HepG2 (cell line): ENCODE data around the gene TBXA2R. TPM values are rescaled to one million over a fixed set of nuclear protein-coding genes. Genes with fewer than 3 reads are reported as not detected.

ENCODE experiments used
- ATAC-seq: fragments of 200-7000 bp; cut with Tn5 transposase; 3 replicates; pipeline ENCODE4 v1.9.1; 2020; ENCODE audit warnings: mild to moderate bottlenecking, moderate library complexity
- BruUV-seq: library from RNA; stranded (reverse); fragments of 400-500 nt; replicated peaks from 2 replicates; lab custom pipeline; 2021; lab: Mats Ljungman, UMichigan
- CTCF ChIA-PET: fragments of 300-600 bp; formaldehyde crosslinking; extraction: SDS; loops from one replicate; lab custom pipeline; 2021; ENCODE audit warnings: low total read pairs, inconsistent platforms, low intra/inter-chr PET ratio; lab: Yijun Ruan, JAX
- POLR2A ChIA-PET: fragments of 350-600 bp; sonication (Branson Sonifier 250); formaldehyde crosslinking; loops from one replicate; lab custom pipeline; 2020; ENCODE audit warnings: antibody characterized with exemption, inconsistent platforms; lab: Yijun Ruan, JAX
- DNase-seq: peaks from one replicate; pipeline ENCODE4 v3.0.0-alpha.2; 2015; ENCODE audit warnings: low spot score
- FAIRE-seq: peaks from 3 replicates; lab custom pipeline; 2011; peaks lifted over from hg19 to GRCh38; lab: Jason Lieb, UNC
- H2AFZ ChIP-seq: one replicate; pipeline ENCODE4 v1.6.1; 2011; ENCODE audit warnings: low read length, inconsistent platforms
- H3K27ac ChIP-seq: fragments of 300-600 bp; 3 replicates; pipeline ENCODE4 v1.8.0; 2011; ENCODE audit warnings: mixed run types, mild to moderate bottlenecking, mixed read lengths, low read length, inconsistent platforms; ENCODE audit not compliant: insufficient read depth; ENCODE audit errors: extremely low read length
- H3K27me3 ChIP-seq, 2 experiments: fragments of 200-600 bp in 1 of 2; 2 replicates in 1 of 2; 3 replicates in 1 of 2; pipeline versions ENCODE4 v1.6.0 to v1.8.0; 2011; ENCODE audit warnings: low read length in 2 of 2, mild to moderate bottlenecking in 2 of 2, moderate library complexity in 2 of 2, inconsistent platforms in 1 of 2; ENCODE audit not compliant: insufficient read depth in 2 of 2, control insufficient read depth in 1 of 2
- H3K36me3 ChIP-seq, 2 experiments: fragments of 200-600 bp in 1 of 2; replicated peaks in 1 of 2; 2 replicates in 1 of 2; 3 replicates in 1 of 2; pipeline versions ENCODE4 v1.5.1 to v1.8.0; 2011; ENCODE audit warnings: low read length in 2 of 2, inconsistent platforms in 1 of 2; ENCODE audit not compliant: insufficient read depth in 2 of 2, control insufficient read depth in 1 of 2
- H3K4me1 ChIP-seq: 2 replicates; pipeline ENCODE4 v1.5.1; 2012; ENCODE audit warnings: low read length, inconsistent platforms; ENCODE audit not compliant: insufficient read depth
- H3K4me2 ChIP-seq: 2 replicates; pipeline ENCODE4 v1.6.0; 2011; ENCODE audit warnings: low read depth, low read length, inconsistent platforms
- H3K4me3 ChIP-seq, 3 experiments: fragments of 200-600 bp in 1 of 3; sonication (generic), shearing (Covaris generic) in 1 of 3; replicated peaks in 1 of 3; 2 replicates each; pipeline ENCODE4 v1.5.1; 2011 to 2016; ENCODE audit warnings: low read length in 3 of 3, inconsistent platforms in 2 of 3, low read depth in 2 of 3, mild to moderate bottlenecking in 2 of 3, control low read depth in 1 of 3, mixed read lengths in 1 of 3; ENCODE audit not compliant: insufficient read depth in 1 of 3
- H3K79me2 ChIP-seq: one replicate; pipeline ENCODE4 v1.6.1; 2011; ENCODE audit warnings: low read length, inconsistent platforms; ENCODE audit not compliant: insufficient read depth
- H3K9ac ChIP-seq: 2 replicates; pipeline ENCODE4 v1.6.0; 2011; ENCODE audit warnings: mild to moderate bottlenecking, low read depth, low read length, inconsistent platforms; ENCODE audit not compliant: insufficient read depth
- H3K9me3 ChIP-seq: 2 replicates; pipeline ENCODE4 v1.5.1; 2012; ENCODE audit warnings: mild to moderate bottlenecking, low read length
- H4K20me1 ChIP-seq: 2 replicates; pipeline ENCODE4 v1.6.0; 2011; ENCODE audit warnings: inconsistent platforms, mild to moderate bottlenecking, low read length, moderate library complexity; ENCODE audit not compliant: insufficient read depth
- PRPF4 ChIP-seq: fragments of 200-400 bp; formaldehyde crosslinking; IDR thresholded peaks from 2 replicates; pipeline ENCODE4 v1.6.1; 2016; ENCODE audit warnings: low read length, low read depth; ENCODE audit not compliant: poor library complexity, severe bottlenecking
- U2AF2 ChIP-seq: fragments of 200-400 bp; formaldehyde crosslinking; IDR thresholded peaks from 2 replicates; pipeline ENCODE4 v1.6.1; 2017; ENCODE audit warnings: low read depth, mild to moderate bottlenecking, low read length
- ZBTB33 ChIP-seq: sonication (generic); formaldehyde crosslinking; IDR thresholded peaks from 2 replicates; pipeline ENCODE4 v1.4.0; 2020; ENCODE audit warnings: missing genetic modification reagents
- ZBTB38 ChIP-seq: sonication (generic); formaldehyde crosslinking; IDR thresholded peaks from 2 replicates; pipeline ENCODE4 v1.5.1; 2020; ENCODE audit warnings: mild to moderate bottlenecking, missing genetic modification reagents
- WGBS: methylation state at CpG from one replicate; pipeline ENCODE4 v1.1.6; 2017; ENCODE audit warnings: low lambda C conversion rate; 5-methylcytosine and 5-hydroxymethylcytosine counted together
- in situ Hi-C: cut with HindIII; loops from 2 replicates; pipeline ENCODE4 v1.10.0; 2017; ENCODE audit warnings: low pct_unique_long_range_greater_than_20kb; ENCODE audit not compliant: extremely low pct_ligation_motif_present
- intact Hi-C: fragments of 100-400 bp; cut with micrococcal nuclease; formaldehyde crosslinking; loops from one replicate; pipeline ENCODE4 v1.10.0; 2022; ENCODE audit not compliant: unreplicated experiment
- polyA plus RNA-seq, 8 experiments: library from polyadenylated mRNA; depleted of rRNA in 3 of 8; stranded (reverse) in 7 of 8; unstranded in 1 of 8; fragments of >200 nt; fragmentation: Illumina TruSeq in 4 of 8; extraction: Trizol in 4 of 8; gene quantifications; 2 replicates each; pipeline versions ENCODE4 v1.2.1 to v1.2.3, GENCODE V29; 2011 to 2016; ENCODE audit warnings: low read depth in 4 of 8, missing spikeins in 1 of 8, mixed read lengths in 1 of 8; ENCODE audit not compliant: insufficient read depth in 1 of 8
- total RNA-seq, 5 experiments: library from RNA; depleted of rRNA; stranded (reverse); fragments of >200 nt; fragmentation: Illumina TruSeq; extraction: Trizol; gene quantifications; 2 replicates each; pipeline ENCODE4 v1.2.3, GENCODE V29; 2016; ENCODE audit warnings: low read depth in 1 of 5

Gene TBXA2R
- total and polyA plus RNA-seq, 2 of the 13 experiments (the other 11 are each of a cell fraction or from before 2014, with no cell fraction given): 0.09 TPM; not detected in 1

DNA sequence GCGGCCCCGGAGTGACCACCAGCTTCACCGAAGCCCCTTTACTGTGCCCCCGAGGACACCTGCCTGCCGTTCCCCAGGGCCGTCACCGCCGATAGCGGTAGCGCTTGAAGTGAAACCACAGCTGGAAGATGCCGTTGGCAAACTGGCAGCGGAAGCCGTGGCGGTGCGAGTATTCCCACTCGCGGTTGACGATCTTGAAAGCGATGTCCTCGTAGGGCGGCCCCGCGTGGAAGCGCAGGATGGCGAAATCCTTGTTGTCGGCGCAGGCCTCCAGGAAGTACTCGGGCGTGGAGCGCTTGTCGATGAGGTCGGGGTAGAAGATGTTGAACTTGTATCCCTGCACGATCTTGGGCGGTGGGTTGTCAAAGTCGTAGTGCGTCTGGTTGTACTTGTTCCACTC lies 5.2 kb upstream of the TBXA2R start:
- Histone ChIP-seq H3K4me1 (peaks cover 17% of the 10 kb centered on the region), H3K4me3 (no peak overlapping the region), H3K27me3 (no peaks in the 10 kb centered on the region), H3K4me2 (no peak overlapping the region), H3K36me3 (peaks cover 3 to 13% of the 10 kb centered on the region in 2 experiments; a peak in 2 of 5 replicates), H3K9ac (no peak overlapping the region), H4K20me1 (no peaks in the 10 kb centered on the region), H3K9me3 (no peaks in the 10 kb centered on the region), H3K79me2 (no peaks in the 10 kb centered on the region), H2AFZ (no peak overlapping the region), H3K27ac (no peak overlapping the region)
- ChIA-PET POLR2A (no interaction called here), CTCF (no interaction called here)
- DNase-seq: no peak
- TF ChIP-seq PRPF4: peak; percentile 51
- 0 out of 2 replicates have a peak, but pooled peaks have one; percentile 38 for TF ChIP-seq ZBTB33 (CRISPR knock-in tag)
- no peak for TF ChIP-seq U2AF2
- TF ChIP-seq ZBTB38 (CRISPR knock-in tag): 0 out of 2 replicates have a peak, but pooled peaks have one; percentile 22
- BruUV-seq: TSS peak; percentile 40
- WGBS: 99% methylated on average over 31 of the region's 36 CpGs
- no peak for FAIRE-seq
- no peak for ATAC-seq
- intact Hi-C loops: no loop called here
- in situ Hi-C loops: no loop called here
